A673 (cell line): ENCODE results near the gene PLSCR1. TPM values are rescaled to one million over a fixed set of nuclear protein-coding genes. Genes with fewer than 3 reads are reported as not detected.
"Not testable (repeated sequence)": the region's sequence is repeated elsewhere in the genome, so short reads cannot be mapped to it uniquely, and the experiment has no call there.

Experiments
- BruUV-seq: library from RNA; stranded (reverse); fragments of 400-500 nt; replicated peaks from 2 replicates; lab custom pipeline; 2021; lab: Mats Ljungman, UMichigan
- CTCF ChIA-PET: fragments of 300-600 bp; sonication (Branson Sonifier 250); formaldehyde crosslinking; loops from one replicate; lab custom pipeline; 2022; ENCODE audit warnings: antibody characterized with exemption; lab: Charles Lee
- POLR2A ChIA-PET: fragments of 300-600 bp; sonication (Branson Sonifier 250); formaldehyde crosslinking; loops from one replicate; lab custom pipeline; 2022; ENCODE audit warnings: antibody characterized with exemption; ENCODE audit not compliant: low non-redundant PET; lab: Charles Lee
- DNase-seq: peaks from one replicate; pipeline ENCODE4 v3.0.0-alpha.2; 2015; ENCODE audit warnings: low spot score
- H3K27ac ChIP-seq: fragments of 200-600 bp; sonication (generic); 2 replicates; pipeline ENCODE4 v1.5.1; 2016; ENCODE audit warnings: mixed run types, low read depth, mild to moderate bottlenecking, mixed read lengths, antibody characterized with exemption, low read length; ENCODE audit not compliant: poor library complexity, severe bottlenecking
- H3K27me3 ChIP-seq: fragments of 200-600 bp; sonication (generic); replicated peaks from 2 replicates; pipeline ENCODE4 v1.6.1; 2017; ENCODE audit warnings: mixed run types, low read depth, mild to moderate bottlenecking, mixed read lengths, antibody characterized with exemption, low read length; ENCODE audit not compliant: insufficient read depth, poor library complexity
- H3K36me3 ChIP-seq: fragments of 200-600 bp; sonication (generic); 2 replicates; pipeline ENCODE4 v1.6.1; 2016; ENCODE audit warnings: mixed run types, mild to moderate bottlenecking, mixed read lengths, antibody characterized with exemption, low read length; ENCODE audit not compliant: insufficient read depth, poor library complexity, severe bottlenecking
- H3K4me1 ChIP-seq: fragments of 200-600 bp; sonication (generic); 2 replicates; pipeline ENCODE4 v1.6.1; 2017; ENCODE audit warnings: mixed run types, mild to moderate bottlenecking, mixed read lengths, antibody characterized with exemption, low read length; ENCODE audit not compliant: insufficient read depth, poor library complexity, severe bottlenecking
- H3K4me3 ChIP-seq: fragments of 200-600 bp; sonication (generic); 2 replicates; pipeline ENCODE4 v1.5.1; 2016; ENCODE audit warnings: low read depth, mixed run types, mild to moderate bottlenecking, mixed read lengths, low read length; ENCODE audit not compliant: poor library complexity, severe bottlenecking
- H3K9me3 ChIP-seq: fragments of 200-600 bp; sonication (generic); 2 replicates; pipeline ENCODE4 v1.6.1; 2016; ENCODE audit warnings: mixed run types, low read depth, mild to moderate bottlenecking, mixed read lengths, antibody characterized with exemption, low read length; ENCODE audit not compliant: poor library complexity, severe bottlenecking
- CTCF ChIP-seq: fragments of 300-800, 200-600 bp; sonication (generic); conservative IDR thresholded peaks from 2 replicates; pipeline ENCODE4 v1.5.1; 2017; ENCODE audit warnings: low read depth, mild to moderate bottlenecking, antibody characterized with exemption, low read length, moderate library complexity, mixed read lengths
- EZH2 ChIP-seq: fragments of 200-600 bp; sonication (generic); IDR thresholded peaks from 2 replicates; pipeline ENCODE4 v1.6.1; 2017; ENCODE audit warnings: borderline replicate concordance, low read depth, mild to moderate bottlenecking, mixed read lengths, antibody characterized with exemption, low read length; ENCODE audit not compliant: poor library complexity, severe bottlenecking
- intact Hi-C: fragments of 100-400 bp; cut with micrococcal nuclease; formaldehyde crosslinking; loops from one replicate; pipeline ENCODE4 v1.10.0; 2022; ENCODE audit not compliant: unreplicated experiment
- total RNA-seq: library from RNA; stranded (reverse); gene quantifications from 2 replicates; pipeline ENCODE4 v1.2.3, GENCODE V29; 2021

Gene PLSCR1
- total RNA-seq, 1 experiment from 2014 or later, result 49.3 TPM

- H3K4me1 ChIP-seq, result peaks cover 15% of the 10 kb centered on the region
- H3K9me3 ChIP-seq, result no peaks in the 10 kb centered on the region
- H3K27ac ChIP-seq, result no peak overlapping the region
- H3K27me3 ChIP-seq, result no peaks in the 10 kb centered on the region
- no peak overlapping the region for H3K4me3 ChIP-seq
- DNase-seq, result no peak
- ChIA-PET CTCF (no interaction called here), POLR2A (no interaction called here)
- intact Hi-C loops, result no loop called here
- no TSS peak for BruUV-seq
- peaks cover 5% of the 10 kb centered on the region for H3K36me3 ChIP-seq
- TF ChIP-seq CTCF (no peak), EZH2 (no peak)
Measured at GRCh38 chr3:146524961-146525360, 19.4 kb downstream of the PLSCR1 start.

GRCh38 chr3:146523531-146523930 is 20.9 kb downstream of the PLSCR1 start:
- TF ChIP-seq EZH2, result no peak
- no peak for TF ChIP-seq CTCF
- POLR2A ChIA-PET, result no interaction called here
- peaks cover 15% of the 10 kb centered on the region for H3K4me1 ChIP-seq
- no peak for DNase-seq
- intact Hi-C loops, result no loop called here
- no peaks in the 10 kb centered on the region for H3K27me3 ChIP-seq
- H3K27ac ChIP-seq, result no peak overlapping the region
- BruUV-seq, result no TSS peak
- CTCF ChIA-PET, result no interaction called here
- no peaks in the 10 kb centered on the region for H3K9me3 ChIP-seq
- H3K4me3 ChIP-seq, result no peak overlapping the region
- peaks cover 4% of the 10 kb centered on the region for H3K36me3 ChIP-seq

GRCh38 chr3:146522174-146523158 is 21.9 kb downstream of the PLSCR1 start:
- H3K27ac ChIP-seq, BruUV-seq, CTCF ChIA-PET, H3K27me3 ChIP-seq, H3K36me3 ChIP-seq, H3K4me3 ChIP-seq, H3K9me3 ChIP-seq, intact Hi-C loops, POLR2A ChIA-PET: not testable (repeated sequence)
- DNase-seq, result peak; percentile 55
- peaks cover 19% of the 10 kb centered on the region for H3K4me1 ChIP-seq

GRCh38 chr3:146521394-146521793 is 23.0 kb downstream of the PLSCR1 start:
- BruUV-seq, result no TSS peak
- ChIA-PET CTCF (no interaction called here), POLR2A (no interaction called here)
- Histone ChIP-seq H3K36me3 (no peaks in the 10 kb centered on the region), H3K27ac (no peak overlapping the region), H3K27me3 (no peaks in the 10 kb centered on the region), H3K4me1 (peaks cover 21% of the 10 kb centered on the region), H3K4me3 (no peak overlapping the region), H3K9me3 (no peaks in the 10 kb centered on the region)
- DNase-seq, result no peak
- TF ChIP-seq CTCF, result no peak
- no peak for TF ChIP-seq EZH2
- intact Hi-C loops, result no loop called here
